ENCODE data around the gene PICALM.
"Not testable (repeated sequence)": the region's sequence is repeated elsewhere in the genome, so short reads cannot be mapped to it uniquely, and the experiment has no call there.

The PICALM gene

DNA sequence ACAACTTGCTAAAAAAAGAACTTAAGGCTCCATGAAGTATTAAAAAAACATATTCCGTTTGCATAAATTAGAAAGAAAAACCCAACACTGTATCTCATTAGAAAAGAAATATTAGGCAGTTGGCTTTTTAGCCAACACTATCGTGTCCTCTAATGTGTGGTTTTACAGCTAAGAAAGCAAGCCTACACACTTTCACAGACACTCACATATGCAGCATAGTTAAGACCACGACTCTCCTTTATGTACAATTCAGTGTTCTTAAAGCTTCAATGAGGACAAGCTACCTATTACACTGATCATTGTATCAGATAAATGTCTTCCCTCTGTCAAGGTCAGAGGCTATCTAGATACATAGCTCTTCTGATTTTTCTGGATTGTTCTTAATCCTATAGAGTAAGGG lies 80.1 kb downstream of the PICALM start:
- DNase-seq (ENCODE audit: low read depth in 2 of 2), result no peak

DNA sequence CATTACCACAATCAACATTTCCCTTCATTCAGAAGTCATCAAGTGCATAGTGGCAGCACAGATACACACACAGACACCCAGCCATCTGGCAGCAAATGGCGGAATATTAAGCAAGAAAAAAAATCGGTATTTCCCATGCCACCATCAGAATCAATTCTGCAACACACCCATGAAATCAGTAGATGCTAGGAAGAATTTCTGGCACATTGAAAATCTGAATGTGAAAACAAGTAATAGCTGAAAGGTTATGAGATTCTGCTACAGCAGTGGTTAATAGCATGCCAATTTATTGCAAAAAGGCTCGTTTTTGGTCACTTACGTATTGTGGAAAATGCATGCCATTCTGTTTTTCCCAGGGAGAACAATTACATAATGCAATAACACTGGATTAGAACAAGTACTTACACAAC lies 91.1 kb downstream of the PICALM start:
- DNase-seq (ENCODE audit: low read depth in 2 of 2), result no peak

DNA sequence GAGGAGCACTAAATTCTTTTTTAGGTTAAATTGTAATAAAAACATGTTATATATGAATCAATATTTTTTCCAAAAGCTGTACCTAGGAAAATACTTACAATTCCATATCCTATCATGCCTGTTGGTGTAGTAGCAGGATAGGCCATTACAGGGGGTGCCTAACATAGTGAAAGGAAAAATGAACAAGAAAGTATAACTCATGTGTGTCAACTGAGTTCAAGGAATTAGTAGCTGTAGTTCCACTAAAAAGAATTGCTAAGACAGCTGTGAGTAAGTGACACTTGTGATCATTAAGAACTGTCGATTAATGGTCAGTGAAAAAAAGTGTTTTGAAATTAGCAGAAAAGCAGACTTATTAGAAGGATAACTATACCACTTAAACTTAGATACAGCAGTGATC lies 92.4 kb downstream of the PICALM start:
- DNase-seq (ENCODE audit: low read depth in 2 of 2), result no peak

DNA sequence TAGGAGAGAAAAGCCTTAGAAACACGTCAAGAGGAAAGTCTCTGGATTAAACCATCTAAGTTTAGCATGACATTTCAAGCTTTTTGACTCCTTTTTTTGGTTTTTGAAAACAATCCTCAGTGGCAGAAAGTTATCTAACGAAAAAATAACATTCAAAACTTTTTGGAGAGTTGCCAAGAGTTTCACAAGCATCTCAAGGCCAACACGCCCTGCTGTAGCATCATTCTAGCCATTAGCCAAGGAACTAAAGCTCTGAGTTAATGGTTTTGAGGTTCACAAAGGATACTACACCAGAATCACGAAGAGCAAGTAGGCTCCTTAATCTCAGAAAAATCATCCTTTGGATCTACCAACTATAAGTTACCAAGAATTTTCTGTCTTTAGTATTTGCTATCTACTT lies 94.8 kb downstream of the PICALM start:
- no peak for DNase-seq (ENCODE audit: low read depth in 2 of 2)

DNA sequence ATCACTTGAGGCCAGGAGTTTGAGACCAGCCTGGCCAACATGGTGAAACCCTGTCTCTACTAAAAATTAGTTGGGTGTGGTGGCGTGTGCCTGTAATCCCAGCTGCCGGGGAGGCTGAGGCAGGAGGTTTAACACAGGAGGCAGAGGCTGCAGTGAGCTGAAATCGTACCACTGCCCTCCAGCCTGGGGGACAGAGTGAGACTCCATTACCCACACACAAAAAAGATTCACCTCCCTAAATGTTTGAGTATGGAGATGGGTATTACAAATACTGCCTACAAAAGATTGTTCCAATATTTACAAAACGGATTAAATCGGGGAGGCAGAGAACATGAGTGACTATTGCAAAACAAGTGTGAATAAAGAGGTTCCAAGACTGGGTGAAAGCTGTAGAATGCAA lies 98.3 kb downstream of the PICALM start:
- DNase-seq (ENCODE audit: low read depth in 2 of 2), result no peak

DNA sequence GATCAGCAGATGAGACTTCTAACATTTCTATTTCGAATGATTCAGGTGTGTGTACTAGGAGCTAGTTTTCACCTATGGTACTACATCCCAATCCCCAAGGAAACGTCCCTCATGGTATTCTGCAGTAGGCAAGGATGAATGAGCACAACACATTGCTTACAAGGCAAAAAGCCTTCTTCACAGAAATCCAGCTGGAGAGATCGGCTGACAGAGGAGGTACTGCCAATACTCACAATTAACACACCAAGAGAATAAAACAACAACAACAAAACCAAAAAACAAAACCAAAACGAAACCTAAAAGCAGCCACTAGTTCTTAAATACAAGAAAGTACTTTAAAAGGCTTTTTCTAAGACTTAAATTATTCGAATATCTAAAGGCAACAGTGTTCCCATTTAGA lies 101.4 kb downstream of the PICALM start:
- DNase-seq (ENCODE audit: low read depth in 2 of 2), result no peak

DNA sequence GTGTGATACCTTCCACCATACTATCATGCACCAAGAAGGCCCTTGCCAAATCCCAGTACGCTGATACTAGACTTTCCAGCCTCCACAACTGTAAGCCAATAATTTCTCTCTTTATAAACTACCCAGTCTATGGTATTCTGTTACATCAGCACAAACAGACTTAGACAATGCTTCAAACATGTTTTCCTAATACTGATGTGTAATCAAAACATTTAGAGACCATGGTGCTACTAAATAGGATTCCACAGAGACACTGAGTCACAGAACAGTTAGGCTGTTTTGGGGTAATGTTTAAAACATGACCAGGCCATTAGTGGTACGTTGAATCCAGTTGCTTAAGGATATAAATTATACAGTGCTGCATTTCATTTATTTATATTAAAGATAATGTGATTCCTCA lies 103.7 kb downstream of the PICALM start:
- no peak for DNase-seq (ENCODE audit: low read depth in 2 of 2)

DNA sequence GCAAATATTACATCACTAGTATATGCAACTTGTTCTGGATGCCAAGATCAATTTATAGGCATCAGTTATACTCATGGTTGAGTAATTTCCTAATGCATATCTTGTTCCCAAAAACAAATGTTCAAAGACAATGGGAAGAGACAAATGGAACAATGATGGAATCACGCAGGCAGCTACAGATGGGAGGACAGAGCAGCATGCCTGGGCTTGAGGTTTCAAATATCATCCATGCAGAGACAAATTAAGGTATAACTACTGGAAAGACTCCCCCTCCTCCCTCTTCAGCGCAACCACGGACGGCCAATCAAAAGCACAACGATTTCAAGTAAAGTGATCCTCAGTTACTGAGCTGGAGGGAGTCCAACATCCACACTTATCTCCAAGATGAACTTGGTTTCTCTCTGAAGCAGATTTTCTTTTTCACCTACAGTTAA lies 106.9 kb downstream of the PICALM start:
- DNase-seq (ENCODE audit: low read depth in 2 of 2), result no peak

DNA sequence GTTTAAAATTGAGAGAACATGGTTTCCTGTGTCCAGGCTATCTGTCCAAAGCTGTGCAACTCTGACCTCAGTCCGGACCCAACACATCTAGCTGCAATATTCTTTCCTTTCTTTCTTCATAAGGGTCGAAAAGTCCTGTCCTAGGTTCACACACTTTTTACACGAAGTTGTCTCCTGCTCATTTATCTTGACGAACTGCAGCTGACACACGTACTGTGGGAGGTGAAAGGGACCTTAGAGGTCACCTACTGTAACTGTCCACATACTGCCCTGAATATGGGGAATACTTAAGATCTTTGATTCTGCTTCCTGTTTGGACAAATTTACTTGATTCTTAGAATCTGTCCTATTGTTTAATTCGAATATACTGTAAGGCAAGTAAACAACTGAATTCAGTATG lies 107.8 kb downstream of the PICALM start:
- DNase-seq (ENCODE audit: low read depth in 2 of 2), result no peak

DNA sequence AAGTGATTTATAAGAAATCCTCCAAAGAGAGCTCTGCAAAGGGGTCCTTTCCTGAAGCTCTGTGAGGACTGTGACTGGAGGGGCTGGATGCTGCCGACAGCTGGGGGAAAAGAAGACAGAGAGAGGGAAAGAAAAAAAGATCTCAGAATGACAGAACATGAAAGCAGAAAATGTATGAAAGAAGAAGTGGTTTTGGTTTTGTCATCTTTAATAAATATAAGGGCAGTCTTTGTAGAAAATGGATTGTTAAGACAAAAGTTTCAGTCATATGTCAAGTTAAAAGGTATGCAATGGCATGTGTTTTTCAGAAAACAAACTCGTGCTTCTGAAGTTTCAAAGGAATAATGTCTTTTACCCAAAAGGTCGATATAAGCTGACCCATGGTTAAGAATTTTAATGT lies 108.2 kb downstream of the PICALM start:
- no peak for DNase-seq (ENCODE audit: low read depth in 2 of 2)

DNA sequence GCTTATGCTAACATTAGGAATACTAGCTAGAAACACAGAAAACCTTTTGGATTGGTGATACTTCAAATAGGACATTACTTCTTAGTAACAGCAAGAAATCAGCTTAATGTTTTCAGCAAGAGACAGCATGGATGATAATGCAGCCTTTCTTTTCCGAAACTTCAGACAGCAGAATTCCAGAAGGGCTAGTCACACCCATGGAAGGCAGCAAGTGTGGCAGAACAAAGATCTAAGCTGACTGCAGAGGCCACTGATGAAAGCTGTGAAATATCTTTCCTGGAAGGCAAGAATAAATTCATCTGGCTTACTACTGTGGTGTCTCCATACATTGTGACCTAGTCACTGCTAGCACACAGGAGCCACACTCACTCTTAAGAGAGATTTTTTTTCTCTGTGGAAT lies 113.4 kb downstream of the PICALM start:
- DNase-seq (ENCODE audit: low read depth in 2 of 2), result no peak

DNA sequence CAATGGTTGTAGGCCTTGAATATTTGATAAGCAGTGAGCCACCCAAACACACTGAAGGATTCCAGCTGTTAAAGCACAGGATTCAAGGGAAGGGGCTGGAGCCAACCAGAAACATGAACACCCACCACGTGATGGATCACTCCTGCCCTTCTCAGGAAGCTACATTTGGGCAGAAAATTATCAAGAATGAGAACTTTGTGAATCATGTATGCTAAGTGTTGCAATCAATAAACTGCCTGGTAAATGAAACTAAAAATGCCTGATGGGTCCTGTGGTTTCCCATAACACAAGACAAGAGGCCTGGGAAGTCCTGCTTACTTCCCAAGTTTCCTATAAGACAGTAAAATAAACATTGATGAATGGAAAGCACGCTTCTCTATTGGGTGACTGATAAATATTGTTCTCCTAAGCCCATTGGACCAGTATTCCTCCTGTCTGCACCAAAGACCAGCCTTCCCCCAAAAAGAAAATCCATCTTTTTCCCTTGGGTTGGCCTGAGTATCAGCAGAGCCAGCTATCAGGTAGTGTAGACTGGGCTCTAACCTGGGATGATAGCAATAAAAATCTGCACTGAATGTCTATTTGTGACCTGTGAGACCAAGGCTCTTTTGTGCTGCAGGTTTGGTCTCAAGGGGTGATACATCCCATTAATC lies 115.3 kb downstream of the PICALM start:
- DNase-seq (ENCODE audit: low read depth in 2 of 2), result no peak

DNA sequence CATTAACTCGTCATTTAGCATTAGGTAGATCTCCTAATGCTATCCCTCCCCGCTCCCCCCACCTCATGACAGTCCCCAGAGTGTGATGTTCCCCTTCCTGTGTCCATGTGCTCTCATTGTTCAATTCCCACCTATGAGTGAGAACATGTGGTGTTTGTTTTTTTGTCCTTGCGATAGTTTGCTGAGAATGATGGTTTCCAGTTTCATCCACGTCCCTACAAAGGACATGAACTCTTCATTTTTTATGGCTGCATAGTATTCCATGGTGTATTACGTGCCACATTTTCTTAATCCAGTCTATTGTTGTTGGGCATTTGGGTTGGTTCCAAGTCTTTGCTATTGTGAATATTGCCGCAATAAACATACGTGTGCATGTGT lies 116.8 kb downstream of the PICALM start:
- DNase-seq (ENCODE audit: low read depth in 2 of 2), result not testable (repeated sequence)

DNA sequence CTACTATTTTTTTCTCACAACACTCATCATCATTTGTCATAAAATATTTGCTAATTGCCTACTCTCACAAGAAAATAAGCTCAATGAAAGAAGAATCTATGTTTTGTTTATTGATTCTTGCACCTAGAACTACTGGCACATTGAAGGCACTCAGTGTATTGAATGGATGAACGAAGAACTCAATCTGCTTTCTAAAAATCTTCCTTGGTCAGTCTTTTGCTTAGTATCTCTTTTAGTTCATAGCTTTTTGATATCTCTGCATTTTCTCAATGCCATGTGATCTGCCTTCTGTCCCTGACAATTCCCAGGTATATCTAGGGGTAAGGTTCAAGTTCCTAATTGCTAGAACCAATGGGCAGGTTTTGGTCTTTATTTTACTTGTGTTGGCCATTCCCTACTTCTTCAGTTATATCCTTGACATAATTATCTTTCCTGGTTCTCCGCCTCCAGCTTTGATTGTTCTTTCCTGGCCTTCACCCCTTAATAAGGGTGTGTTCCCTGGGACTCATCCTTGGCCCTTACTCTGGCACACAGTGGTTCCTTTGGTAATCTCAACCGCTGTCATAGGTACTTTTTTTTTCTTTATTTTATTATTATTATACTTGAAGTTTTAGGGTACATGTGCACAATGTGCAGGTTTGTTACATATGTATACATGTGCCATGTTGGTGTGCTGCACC lies 117.3 kb downstream of the PICALM start:
- DNase-seq (ENCODE audit: low read depth in 2 of 2), result no peak

DNA sequence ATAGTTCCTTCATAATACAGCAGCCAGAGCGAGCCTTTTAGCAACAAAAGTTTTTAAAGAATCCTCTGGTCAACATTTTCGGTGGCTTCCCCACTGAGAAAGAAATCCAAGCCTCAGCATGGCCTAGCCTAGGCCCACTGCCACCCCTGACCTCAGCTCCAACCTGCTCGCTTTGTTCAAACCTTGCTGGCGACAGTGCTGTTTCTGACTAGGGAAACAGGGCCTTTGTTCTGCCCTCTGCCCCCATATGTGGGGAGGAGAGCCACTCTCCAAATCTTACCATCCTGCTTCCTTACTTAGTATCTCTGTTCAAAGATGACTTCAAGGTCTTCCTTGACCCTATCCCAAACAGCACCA lies 117.9 kb downstream of the PICALM start:
- no peak for DNase-seq (ENCODE audit: low read depth in 2 of 2)

DNA sequence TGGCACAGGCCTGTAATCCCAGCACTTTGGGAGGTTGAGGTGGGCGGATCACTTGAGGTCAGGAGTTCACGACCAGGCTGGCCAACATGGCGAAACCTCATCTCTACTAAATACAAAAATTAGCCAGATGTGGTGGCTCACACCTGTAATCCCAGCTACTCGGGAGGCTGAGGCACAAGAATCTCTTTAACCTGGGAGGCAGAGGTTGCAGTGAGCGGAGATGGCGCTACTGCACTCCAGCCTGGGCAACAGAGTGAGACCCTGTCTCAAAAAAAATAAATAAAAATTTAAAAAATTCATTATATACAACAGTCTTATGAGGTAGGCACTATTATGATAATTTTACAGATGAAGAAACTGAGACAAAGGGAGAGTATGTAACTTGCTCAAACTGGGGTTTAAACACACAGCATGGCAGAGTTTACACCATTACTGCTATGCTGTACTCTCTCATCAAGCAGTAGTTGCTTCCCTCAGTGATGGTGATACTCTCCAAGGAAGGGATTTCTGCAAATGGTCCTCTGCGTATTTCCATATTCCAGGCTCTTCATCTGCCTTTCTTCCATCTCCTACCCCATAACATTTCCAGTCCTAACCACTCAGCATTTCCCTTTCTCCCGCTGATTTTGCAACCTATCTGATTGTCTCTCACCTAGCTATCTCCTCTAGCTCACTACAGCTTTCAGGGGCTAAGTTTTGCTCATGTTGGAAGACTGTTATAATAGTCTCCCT lies 118.4 kb downstream of the PICALM start:
- DNase-seq (ENCODE audit: low read depth in 2 of 2), result no peak

DNA sequence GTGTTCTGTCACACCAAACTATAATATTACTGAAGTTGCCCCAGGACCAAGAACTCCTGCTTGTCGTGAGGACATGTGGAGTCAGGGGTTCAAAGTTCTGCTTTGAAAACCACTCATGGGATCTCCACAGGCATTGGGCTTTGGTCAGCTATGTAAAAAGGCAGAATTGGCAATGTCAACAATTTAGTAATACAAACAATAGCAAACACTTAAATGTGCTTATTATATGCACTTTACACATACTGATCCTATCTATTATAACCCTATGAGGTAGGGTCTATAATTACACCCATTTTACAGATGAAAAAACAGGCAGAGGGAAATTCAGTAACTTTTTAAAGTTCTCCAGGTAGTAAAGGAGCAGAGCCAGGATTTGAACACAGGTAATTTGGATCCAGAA lies 119.1 kb downstream of the PICALM start:
- no peak for DNase-seq (ENCODE audit: low read depth in 2 of 2)

DNA sequence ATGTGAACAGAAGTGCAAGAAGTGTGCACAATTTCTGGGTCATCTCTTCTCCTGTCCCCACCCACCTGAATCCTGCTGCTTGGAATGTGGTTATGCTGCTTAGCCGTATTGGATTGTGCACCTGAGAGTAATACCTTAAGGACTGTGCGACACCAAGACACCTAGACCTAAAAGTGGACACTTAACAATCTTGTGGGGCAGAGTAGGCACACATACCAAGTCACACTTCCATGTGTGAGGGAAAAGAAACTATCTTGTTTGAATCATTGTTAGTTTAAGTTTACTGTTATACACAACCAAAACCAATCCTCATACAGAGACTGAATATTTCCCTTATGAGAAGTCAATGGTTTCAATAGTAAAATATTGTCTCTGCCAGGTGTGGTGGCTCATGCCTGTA lies 120.0 kb downstream of the PICALM start:
- DNase-seq (ENCODE audit: low read depth in 2 of 2), result no peak

DNA sequence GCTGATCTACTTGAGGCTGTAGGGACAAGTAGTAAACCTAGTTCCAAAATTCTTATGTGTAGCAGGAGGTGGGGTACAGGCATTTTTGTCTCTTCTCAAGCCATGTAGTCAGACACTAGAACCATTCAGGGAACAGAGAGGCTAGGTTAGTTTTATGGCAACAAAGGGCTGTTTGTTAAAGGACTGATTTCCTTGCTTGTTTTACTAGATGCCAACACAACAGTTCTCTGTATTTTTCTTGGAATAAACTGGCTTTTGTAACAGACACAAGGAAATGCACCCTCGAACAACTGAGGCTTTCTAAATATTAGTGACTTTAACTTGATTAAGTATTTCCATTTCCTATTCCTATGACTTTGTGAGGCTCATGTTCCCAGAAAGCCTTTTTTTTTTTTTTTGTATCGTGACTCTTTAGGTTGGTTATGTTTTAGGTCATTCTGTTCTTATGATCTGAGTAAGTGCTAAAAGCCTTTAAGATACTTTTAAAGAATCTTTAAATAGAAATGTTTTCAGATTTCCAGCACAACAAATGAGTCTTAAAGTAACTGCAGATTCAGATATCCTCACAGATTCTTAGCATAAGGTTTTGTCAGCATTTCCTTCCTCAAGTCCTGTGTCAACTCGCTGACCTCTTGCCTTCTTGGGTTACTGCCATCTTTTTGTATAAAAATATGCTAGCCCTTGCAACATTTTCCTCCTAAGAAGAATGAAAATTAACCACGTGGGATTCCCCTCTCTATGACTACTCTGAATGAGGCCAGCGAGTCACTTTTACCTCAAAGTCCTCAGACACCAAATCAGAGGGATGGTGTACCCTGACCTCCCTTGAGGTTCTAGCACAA lies 121.2 kb downstream of the PICALM start:
- DNase-seq (ENCODE audit: low read depth in 2 of 2), result no peak

DNA sequence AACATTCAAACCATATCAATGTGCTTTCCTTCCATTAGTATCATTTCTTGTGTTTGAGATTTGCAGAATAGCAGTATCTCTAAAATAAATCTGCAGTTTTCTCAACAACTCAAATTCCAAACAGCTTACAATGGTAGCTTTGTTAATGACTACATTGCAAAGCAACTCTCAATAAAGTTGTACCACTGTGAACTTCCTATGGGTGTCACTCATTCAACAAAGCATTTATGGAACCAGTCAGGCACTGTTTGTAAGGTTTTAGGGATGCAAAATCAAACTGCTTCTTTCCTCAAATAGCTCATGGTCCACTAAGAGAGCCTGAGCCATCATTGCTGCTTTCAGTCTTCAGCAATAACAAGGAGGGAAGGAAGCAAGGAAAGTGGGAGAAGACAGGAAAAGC lies 122.7 kb downstream of the PICALM start:
- DNase-seq (ENCODE audit: low read depth in 2 of 2), result no peak

DNA sequence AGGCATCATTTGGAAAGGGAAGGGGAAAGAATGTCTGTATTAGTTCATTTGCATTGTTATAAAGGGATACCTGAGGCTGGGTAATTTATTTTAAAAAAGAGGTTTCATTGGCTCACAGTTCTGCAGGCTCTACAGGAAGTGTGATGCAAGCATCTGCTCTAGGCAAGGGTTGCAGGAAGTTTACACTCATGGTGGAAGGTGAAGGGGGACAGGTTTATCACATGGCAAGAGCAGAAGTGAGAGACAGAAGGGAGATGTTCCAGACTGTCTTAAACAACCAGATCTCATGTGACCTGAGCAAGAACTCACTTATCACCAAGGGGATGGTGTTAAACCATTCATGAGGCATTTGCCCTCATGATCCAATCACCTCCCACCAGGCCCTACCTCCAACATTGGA lies 123.1 kb downstream of the PICALM start:
- no peak for DNase-seq (ENCODE audit: low read depth in 2 of 2)

DNA sequence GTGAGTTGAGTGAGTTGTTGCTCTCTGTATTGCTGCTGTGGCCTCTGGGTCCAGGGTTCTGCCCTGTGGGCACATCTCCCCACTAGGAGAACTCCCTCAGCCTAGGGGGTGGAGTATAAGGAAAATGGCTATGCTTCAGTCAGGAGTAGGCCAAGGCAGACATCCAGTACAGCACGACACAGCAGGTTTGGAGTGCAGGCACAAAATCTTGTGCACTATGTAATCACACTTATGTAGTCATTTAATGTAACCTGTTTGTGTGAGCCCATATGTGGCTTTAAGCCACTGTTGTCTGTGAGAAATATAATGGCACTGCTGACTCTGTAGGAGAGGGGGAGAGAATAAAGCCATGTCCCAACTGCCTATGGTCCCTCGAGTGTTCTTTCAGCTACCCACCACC lies 123.6 kb downstream of the PICALM start:
- no peak for DNase-seq (ENCODE audit: low read depth in 2 of 2)

Measured in stimulated activated CD4-positive, alpha-beta T cell treated with anti-CD3 and anti-CD28 coated beads, Interleukin-1b, Interleukin-23, amount 100 ng/mL, for 4 hours (primary cell).